OCI-LY7 (cell line): ENCODE measurements around the gene TSTD2. TPM values are rescaled to one million over a fixed set of nuclear protein-coding genes. Genes with fewer than 3 reads are reported as not detected.
A peak's percentile ranks its signal among the peaks of the same experiment; 100 is the strongest.

ENCODE experiments used
- BruUV-seq: library from RNA; stranded (reverse); fragments of 400-500 nt; replicated peaks from 2 replicates; lab custom pipeline; 2021; lab: Mats Ljungman, UMichigan
- CTCF ChIA-PET: fragments of 300-600 bp; sonication (Branson Sonifier 250); formaldehyde crosslinking; loops from one replicate; lab custom pipeline; 2022; ENCODE audit warnings: antibody characterized with exemption; ENCODE audit not compliant: unreplicated experiment; lab: Charles Lee
- POLR2A ChIA-PET: fragments of 300-600 bp; sonication (Branson Sonifier 250); formaldehyde crosslinking; loops from one replicate; lab custom pipeline; 2022; ENCODE audit warnings: antibody characterized with exemption; lab: Charles Lee
- DNase-seq: peaks from one replicate; pipeline ENCODE4 v3.0.0-alpha.2; 2015; ENCODE audit warnings: low spot score
- H2AFZ ChIP-seq: fragments of 200-600 bp; sonication (generic), shearing (Covaris generic); 2 replicates; pipeline ENCODE4 v1.6.1; 2014; ENCODE audit warnings: mild to moderate bottlenecking, antibody characterized with exemption, low read length, moderate library complexity
- H3K27ac ChIP-seq: fragments of 200-600 bp; sonication (generic); 2 replicates; pipeline ENCODE4 v1.5.1; 2014; ENCODE audit warnings: mixed run types, low read depth, mild to moderate bottlenecking, moderate library complexity, low read length, inconsistent platforms; ENCODE audit not compliant: poor library complexity, severe bottlenecking
- H3K36me3 ChIP-seq: fragments of 200-600 bp; sonication (generic); 2 replicates; pipeline ENCODE4 v1.6.1; 2014; ENCODE audit warnings: mild to moderate bottlenecking, antibody characterized with exemption, low read length, moderate library complexity, mixed read lengths; ENCODE audit not compliant: insufficient read depth
- H3K4me1 ChIP-seq: fragments of 200-600 bp; sonication (generic); 2 replicates; pipeline ENCODE4 v1.5.1; 2014; ENCODE audit warnings: mild to moderate bottlenecking, low read length; ENCODE audit not compliant: insufficient read depth, poor library complexity, severe bottlenecking
- H3K4me2 ChIP-seq: fragments of 200-600 bp; sonication (generic); 2 replicates; pipeline ENCODE4 v1.6.1; 2014; ENCODE audit warnings: mild to moderate bottlenecking, low read length
- H3K4me3 ChIP-seq: fragments of 200-600 bp; sonication (generic); 2 replicates; pipeline ENCODE4 v1.5.1; 2014; ENCODE audit warnings: mild to moderate bottlenecking, low read depth, low read length; ENCODE audit not compliant: poor library complexity, severe bottlenecking
- H3K79me2 ChIP-seq: fragments of 200-600 bp; sonication (generic); 2 replicates; pipeline ENCODE4 v1.6.1; 2016; ENCODE audit warnings: low read depth, mild to moderate bottlenecking, low read length, moderate library complexity, mixed read lengths; ENCODE audit not compliant: insufficient read depth
- H3K9me2 ChIP-seq: fragments of 200-600 bp; sonication (generic); 2 replicates; pipeline ENCODE4 v1.6.1; 2016; ENCODE audit warnings: mild to moderate bottlenecking, low read length, mixed read lengths; ENCODE audit not compliant: insufficient read depth
- H3K9me3 ChIP-seq: fragments of 200-600 bp; sonication (generic); 2 replicates; pipeline ENCODE4 v1.6.1; 2014; ENCODE audit warnings: mild to moderate bottlenecking, mixed run types, low read length, mixed read lengths
- H4K20me1 ChIP-seq: fragments of 200-600 bp; sonication (generic); 2 replicates; pipeline ENCODE4 v1.6.1; 2014; ENCODE audit warnings: mild to moderate bottlenecking, antibody characterized with exemption, low read length, moderate library complexity, mixed read lengths; ENCODE audit not compliant: insufficient read depth
- CTCF ChIP-seq: fragments of 200-600 bp; sonication (generic); conservative IDR thresholded peaks from 2 replicates; pipeline ENCODE4 v1.5.1; 2014; ENCODE audit warnings: mild to moderate bottlenecking, antibody characterized with exemption, low read length, moderate library complexity, mixed read lengths
- EZH2phosphoT487 ChIP-seq: fragments of 200-600 bp; sonication (generic); IDR thresholded peaks from 2 replicates; pipeline ENCODE4 v1.6.1; 2018; ENCODE audit warnings: low read depth, borderline replicate concordance, mild to moderate bottlenecking, mixed run types, antibody characterized with exemption, low read length, moderate library complexity, mixed read lengths
- intact Hi-C: fragments of 100-400 bp; cut with micrococcal nuclease; formaldehyde crosslinking; loops from one replicate; pipeline ENCODE4 v1.10.0; 2022; ENCODE audit not compliant: unreplicated experiment
- total RNA-seq, 2 experiments: library from RNA; depleted of rRNA in 1 of 2; stranded (reverse); fragments of >200 nt in 1 of 2; shearing (Covaris generic) in 1 of 2; gene quantifications; 2 replicates each; pipeline ENCODE4 v1.2.3, GENCODE V29; 2014 to 2022

TSTD2 gene
- total RNA-seq, 2 experiments from 2014 or later = 17.1 to 22.0 TPM

DNA sequence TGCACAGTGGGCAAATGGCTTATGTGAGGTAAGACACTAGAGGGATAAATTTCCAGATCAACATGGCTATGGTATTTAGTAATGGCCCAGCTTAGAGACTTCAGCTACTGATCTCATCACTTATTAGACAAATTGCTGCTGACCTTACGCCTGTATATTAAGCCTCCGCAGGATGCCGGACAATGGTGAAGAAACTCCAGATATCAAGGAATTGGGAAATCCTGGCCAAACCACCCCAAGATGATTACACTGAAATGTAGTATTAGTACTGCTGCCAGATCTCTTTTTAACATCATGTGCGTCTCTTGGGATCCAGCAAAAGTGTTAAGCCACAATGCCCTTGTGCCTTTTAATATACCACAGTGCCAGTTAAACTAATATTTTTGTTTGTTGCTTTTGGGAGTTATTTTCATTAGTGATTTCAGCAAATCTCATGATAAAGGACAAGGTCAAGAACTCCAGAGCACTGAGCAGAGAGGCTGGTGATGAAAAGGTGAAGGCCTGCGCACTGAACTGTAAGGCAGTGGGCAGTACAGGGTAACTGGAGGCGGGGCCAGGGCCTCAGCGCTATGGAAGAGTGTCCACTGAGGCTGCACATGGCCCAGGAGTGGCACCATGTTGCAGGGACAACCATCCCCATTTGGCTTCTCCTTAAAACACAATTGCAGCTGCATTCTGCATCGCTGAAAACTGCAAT, 32.5 kb downstream of the TSTD2 start:
- no peak for DNase-seq
- Histone ChIP-seq H3K36me3 (peaks cover 62% of the 10 kb centered on the region), H3K9me3 (no peaks in the 10 kb centered on the region), H3K79me2 (no peaks in the 10 kb centered on the region), H4K20me1 (no peaks in the 10 kb centered on the region), H3K4me2 (no peak overlapping the region), H3K9me2 (no peaks in the 10 kb centered on the region), H3K4me3 (no peak overlapping the region), H3K27ac (no peak overlapping the region), H2AFZ (no peak overlapping the region), H3K4me1 (peaks cover 4% of the 10 kb centered on the region)
- TF ChIP-seq CTCF = no peak
- CTCF ChIA-PET = no interaction called here
- TSS peak; percentile 46 for BruUV-seq
- intact Hi-C loops = no loop called here
- POLR2A ChIA-PET = no interaction called here

DNA sequence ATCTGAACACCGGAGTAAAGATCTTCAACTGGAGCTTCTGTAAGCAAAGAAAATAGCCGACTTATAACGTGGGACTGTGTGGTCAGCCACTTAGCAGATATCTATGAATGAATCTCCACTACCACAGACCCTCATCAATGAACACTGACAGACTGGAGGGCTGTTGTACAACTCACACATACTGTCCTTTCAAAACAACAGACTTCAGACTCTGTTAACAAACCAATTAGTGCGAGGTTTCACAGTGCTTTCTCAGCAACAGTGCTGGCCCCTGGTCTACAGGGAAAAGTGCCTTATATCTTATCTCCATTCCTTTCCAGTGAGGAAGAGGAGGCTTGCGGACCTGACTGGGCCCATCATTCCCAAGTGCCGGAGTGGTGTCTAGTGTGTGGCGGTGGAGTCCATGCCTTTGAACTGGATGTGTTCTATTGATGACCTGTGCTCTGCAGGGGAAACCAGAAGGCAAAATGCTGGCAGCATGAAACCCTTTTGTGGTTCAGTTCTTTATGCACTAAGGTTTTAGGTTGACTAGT, 33.8 kb downstream of the TSTD2 start:
- Histone ChIP-seq H3K9me3 (no peaks in the 10 kb centered on the region), H3K4me1 (peaks cover 4% of the 10 kb centered on the region), H3K4me2 (no peak overlapping the region), H2AFZ (no peak overlapping the region), H4K20me1 (no peaks in the 10 kb centered on the region), H3K36me3 (peaks cover 49% of the 10 kb centered on the region), H3K4me3 (no peak overlapping the region), H3K79me2 (no peaks in the 10 kb centered on the region), H3K9me2 (no peaks in the 10 kb centered on the region), H3K27ac (no peak overlapping the region)
- CTCF ChIA-PET = interaction anchor here (0.7 kb wide), 1 partner anchor 743 kb away, joined by 3 read pairs; no protein-coding TSS in a partner anchor
- BruUV-seq = no TSS peak
- intact Hi-C loops = loop anchor here (2.0 to 5.0 kb wide), 3 partner anchors 131 to 742 kb away; partner anchors contain the start of gene TDRD7
- TF ChIP-seq EZH2phosphoT487 = no peak
- TF ChIP-seq CTCF = no peak
- POLR2A ChIA-PET = interaction anchor here (1.1 kb wide), 1 partner anchor 34 kb away, joined by 4 read pairs; the partner anchor contains the start of genes NCBP1 and TSTD2
- DNase-seq = no peak
